Effector CD4-positive, alpha-beta T cell (primary cell): ENCODE data around the gene USP16.

Source experiments
- DNase-seq: peaks from one replicate; pipeline ENCODE4 v3.0.0-alpha.2; 2020

Gene USP16

DNA sequence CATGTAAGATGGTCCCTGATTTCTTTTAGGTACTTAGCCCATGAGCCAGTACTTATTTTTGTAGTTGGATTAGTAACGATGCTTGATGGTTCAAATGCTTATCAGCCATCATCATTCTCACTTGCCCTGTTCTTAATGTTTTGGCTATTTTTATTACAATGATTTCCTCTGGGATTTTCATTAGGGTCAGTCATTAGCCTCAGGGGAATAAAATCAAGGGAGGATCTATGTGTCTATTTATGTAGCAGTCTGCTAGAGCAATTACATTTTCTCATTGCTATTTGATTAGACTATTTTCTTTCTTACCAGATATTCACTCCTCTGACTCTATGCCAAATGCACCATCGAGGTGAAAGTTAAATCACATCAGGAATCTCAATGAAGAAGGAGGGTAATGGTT is 59.9 kb downstream of the USP16 start:
- no peak for DNase-seq

DNA sequence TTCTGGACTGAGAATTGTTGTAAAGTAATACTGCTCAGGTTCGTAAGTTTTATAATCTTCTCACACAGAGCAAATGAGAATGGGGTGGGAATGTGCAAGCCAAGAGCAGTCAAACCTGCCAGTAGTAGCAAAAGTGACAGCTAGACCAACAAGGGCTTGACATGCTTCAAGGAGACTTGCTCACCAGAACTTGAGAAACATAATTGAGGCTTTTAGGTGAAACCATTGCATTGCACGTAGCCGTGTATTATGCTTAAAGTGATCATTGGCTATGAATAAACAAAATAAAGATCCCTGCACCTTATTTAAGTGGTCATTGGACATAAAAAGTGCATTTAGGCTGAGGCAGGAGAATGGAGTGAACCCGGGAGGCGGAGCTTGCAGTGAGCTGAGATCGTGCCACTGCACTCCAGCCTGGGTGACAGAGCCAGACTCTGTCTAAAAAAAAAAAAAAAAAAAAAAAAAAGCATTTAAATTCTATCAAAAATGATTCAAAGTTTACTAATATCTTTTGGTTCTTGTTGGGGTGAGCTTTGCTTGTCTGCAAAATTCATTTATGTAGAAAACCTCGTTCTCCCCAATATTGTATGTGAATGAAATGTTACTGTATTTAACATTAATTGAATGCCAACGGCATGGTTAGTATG is 60.8 kb downstream of the USP16 start:
- DNase-seq, result no peak

DNA sequence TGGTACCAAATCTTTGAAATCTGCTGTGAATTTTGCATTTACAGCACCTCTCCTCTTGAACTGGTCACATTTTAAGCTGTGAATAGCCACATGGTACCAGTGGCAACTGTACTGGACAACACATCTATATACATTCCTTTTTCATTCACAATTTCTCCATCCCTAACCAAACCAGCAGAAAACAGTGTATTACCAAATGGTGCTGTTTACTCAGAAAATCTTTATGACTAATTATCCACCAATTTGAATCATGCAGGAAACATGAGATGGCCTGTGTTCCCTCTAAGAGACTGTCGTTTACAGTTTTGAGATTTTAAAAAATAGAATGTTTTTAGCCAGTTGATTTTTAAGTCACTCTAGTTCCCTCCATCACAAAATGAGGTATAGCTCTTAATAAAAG is 66.6 kb downstream of the USP16 start:
- DNase-seq, result no peak

DNA sequence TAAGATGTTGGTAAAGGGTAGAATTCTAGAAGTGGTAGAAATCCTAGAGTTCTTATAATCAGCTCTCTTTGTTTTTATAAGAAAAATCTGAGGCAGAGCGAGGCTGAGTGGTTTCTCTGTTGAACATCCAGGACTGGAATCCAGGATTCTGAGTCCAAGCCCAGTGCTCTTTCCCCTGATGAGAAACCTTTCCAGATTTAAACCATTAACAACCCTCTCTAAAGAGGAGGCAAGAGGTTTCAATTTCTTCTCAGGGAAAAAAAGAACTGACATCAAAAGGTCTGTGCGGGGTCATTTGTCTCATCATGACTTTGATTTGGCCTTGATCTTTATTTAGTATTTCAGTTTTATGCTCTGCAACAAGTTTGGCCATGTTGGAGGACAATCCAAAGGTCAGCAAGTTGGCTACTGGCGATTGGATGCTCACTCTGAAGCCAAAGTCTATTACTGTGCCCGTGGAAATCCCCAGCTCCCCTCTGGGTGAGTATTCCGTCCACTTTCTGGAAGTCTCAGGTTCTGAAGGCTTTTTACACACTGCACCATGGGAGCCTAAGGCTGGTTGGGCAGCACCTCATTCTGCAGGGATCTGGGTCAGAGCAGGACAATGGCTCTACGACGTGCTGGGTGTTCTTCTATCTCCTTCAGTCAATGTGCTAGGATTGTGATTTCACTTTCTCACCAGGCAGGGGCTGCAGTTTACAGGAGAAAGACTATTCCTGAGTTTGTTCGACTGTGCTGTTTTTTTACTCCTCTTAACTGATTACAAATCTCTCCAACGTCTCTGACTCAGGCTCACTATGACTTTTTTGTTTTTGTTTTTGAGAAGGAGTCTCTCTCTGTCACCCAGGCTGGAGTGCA is 67.9 kb downstream of the USP16 start:
- DNase-seq, result no peak

DNA sequence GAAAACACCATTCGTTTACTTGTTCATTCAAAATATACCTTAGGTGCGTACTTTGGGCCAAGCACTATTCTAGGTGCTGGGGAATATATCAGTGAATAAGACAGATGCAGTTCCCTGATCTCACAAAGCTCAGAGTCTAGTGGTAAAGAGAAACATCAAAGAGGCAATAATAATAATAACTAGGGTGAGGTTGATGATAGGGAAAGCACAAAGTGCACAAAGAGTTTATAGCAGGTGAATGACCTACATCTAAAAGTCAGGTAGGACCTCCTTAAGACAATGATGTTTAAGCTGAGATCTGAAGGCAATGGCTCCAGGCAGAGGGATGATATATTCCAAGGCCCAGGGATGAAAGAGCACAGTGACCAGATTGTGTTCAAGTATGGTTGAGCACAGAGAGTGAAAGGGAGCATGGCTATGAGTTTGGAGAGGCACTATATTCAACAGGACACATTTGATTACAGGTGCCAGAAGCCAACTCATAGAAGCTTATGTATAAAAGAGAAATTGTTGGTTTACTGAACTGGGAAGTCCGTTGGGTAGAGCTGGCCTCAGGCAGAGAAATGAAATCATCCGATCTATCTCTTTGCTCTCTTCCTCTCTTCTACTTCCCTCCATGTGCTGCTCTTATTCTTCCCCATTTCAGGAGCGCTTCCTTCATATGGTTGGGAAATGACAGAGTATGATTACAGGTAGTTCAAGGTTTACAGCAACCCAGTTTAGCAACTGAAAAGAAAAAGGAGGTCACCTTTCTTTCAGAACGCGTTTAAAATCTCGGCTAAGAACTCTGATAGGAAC is 71.9 kb downstream of the USP16 start:
- DNase-seq, result no peak

DNA sequence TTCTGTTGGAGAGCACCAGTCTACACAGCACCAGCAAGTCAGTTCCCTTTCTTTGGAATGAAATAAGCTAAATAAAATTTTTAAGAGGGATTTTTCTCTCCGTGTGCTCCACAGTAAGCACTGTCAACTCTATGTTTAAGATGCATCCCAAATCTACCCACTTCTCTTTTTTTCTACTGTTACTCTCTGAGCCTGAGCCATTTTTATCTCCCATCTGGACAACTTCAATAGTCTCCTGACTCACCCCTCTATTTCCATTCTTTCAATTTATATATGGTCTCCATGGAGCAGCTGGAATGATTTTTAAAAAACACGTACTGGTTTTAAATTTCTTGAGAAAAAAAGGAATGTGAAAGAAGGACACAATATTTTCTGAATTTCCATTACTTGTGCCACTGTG is 73.7 kb downstream of the USP16 start:
- DNase-seq, result no peak

DNA sequence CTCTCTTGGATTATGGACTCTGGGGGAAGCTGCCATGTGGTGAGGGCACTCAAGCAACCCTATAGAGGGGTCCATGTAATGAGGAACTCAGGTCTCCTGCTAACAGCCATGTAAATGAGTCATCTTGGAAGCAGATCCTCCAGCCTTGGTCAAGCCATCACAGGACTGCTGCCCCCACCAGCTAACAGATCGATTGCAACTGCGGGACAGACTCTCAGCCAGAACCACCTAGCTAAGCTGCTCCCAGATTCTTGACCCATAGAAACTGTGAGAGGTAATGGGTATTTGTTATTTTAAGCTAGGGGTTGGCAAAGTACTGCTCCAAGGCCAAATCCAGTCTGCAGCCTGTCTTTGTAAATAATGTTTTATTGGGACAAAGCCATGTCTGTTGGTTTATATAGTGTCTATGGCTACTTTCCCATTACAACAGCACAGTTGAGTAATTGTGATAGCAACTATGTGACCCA is 78.4 kb downstream of the USP16 start:
- DNase-seq, result no peak
